NCI-H1092 (cell line): Measurements from ENCODE around the gene MRPS18B.
"Not testable (repeated sequence)": the region's sequence is repeated elsewhere in the genome, so short reads cannot be mapped to it uniquely, and the experiment has no call there.

Experiments
- DNase-seq: peaks from one replicate; lab custom pipeline; 2025; lab: John Stamatoyannopoulos, UW

The MRPS18B gene

DNA sequence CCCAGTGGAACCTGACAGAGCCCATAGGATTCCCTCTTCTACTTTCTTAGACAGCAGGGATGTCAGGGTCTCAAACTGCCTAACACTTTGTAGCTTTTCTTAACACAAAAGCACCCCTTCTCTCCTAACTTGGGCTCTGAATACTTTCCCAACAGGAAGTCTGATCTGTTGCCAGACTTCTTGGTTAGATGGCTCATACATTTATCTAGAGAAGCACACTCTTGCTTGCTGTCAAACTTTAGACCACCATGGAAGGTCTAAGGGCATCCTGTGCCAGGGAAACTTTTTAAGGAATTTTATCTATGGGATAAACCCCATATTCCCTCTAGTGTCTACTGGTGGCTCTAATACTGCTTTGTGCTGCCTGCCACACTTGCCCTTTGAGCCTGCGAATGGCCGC is 26.0 kb downstream of the MRPS18B start:
- no peak for DNase-seq

- DNase-seq: no peak
Observed at GRCh38 chr6:30644769-30645168, 27.1 kb downstream of the MRPS18B start.

GRCh38 chr6:30645989-30646388 is 28.3 kb downstream of the MRPS18B start:
- DNase-seq: no peak

- DNase-seq: peak; percentile 84
Observed at GRCh38 chr6:30646450-30647241, 29.0 kb downstream of the MRPS18B start, which contains the start of gene C6orf136. C6orf136 (plus strand) TSS chr6:30647133; CDS start chr6:30647232, 99 bp downstream.

- peak; percentile 70 for DNase-seq
Observed at GRCh38 chr6:30647242-30648116, 29.8 kb downstream of the MRPS18B start.

DNA sequence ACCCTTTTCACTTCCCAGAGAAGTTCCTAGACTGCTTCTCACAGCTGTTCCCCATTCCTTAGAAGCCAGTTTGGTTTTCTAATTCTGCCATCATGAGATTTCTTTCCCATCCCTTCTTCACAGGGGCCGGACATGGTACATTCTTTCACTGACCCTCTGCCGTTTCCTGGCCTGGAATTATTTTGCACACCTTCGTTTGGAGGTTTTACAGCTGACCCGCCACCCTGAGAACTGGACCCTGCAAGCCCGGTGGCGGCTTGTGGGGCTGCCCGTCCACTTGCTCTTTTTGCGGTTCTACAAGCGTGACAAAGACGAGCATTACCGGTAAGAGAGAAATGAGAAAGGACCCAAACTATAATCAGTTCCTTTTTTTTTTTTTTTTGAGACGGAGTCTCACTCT is 33.5 kb downstream of the MRPS18B start:
- DNase-seq: no peak

GRCh38 chr6:30654798-30655742 is 37.4 kb downstream of the MRPS18B start:
- DNase-seq: no peak

DNA sequence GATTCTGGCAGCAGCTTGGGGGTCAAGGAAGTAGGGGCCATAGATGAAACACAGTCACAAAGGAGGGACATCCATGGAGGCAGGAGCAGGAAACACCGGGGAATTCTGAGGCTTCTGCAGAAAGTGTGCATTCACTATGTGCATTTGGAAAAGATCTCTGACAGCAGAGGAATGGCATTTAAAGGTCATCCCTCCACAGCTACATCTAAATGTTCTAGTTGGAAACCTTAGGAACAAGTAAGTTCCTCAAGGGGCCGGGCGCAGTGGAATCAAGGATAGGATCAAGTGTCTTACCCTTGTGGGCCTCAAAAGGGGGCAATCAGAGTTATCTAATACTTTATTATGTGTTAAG is 38.1 kb downstream of the MRPS18B start:
- no peak for DNase-seq

DNA sequence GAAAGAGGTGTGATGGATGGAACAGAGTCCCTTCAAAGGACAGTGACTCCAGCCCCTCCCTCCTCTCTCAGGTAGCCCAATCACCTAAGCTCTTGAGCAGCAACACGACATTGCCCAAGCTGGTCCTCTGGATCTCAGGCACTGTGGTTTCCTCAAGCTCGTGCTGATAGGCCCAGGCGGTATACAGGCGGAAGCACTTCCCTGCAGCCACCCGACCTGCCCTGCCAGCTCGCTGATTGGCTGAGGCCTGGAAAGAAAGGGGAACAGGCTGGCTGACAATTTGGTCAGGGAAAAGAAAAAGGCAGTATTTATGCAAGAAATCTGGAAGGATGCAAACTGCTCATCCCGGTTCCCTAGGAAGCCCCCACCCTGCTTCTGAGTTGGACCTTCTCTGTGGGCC is 38.9 kb downstream of the MRPS18B start:
- DNase-seq: no peak

- DNase-seq: no peak
Observed at GRCh38 chr6:30657454-30657853, 39.8 kb downstream of the MRPS18B start.

DNA sequence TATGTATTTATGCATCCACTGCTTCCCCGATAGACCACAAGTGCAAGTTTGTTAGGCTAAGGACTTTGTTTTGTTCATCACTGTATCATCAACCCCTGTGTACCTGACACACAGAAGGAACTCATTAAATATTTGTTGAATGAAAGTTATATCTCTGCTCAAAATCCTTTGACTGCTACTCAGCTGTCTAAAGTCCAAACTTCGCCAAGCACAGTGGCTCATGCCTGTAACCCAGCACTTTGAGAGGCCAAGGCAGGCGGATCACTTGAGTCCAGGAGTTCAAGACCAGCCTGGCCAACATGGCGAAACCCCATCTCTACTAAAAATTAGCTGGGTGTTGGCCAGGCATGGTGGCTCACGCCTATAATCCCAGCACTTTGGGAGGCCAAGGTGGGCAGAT is 40.3 kb downstream of the MRPS18B start:
- DNase-seq: not testable (repeated sequence)

DNA sequence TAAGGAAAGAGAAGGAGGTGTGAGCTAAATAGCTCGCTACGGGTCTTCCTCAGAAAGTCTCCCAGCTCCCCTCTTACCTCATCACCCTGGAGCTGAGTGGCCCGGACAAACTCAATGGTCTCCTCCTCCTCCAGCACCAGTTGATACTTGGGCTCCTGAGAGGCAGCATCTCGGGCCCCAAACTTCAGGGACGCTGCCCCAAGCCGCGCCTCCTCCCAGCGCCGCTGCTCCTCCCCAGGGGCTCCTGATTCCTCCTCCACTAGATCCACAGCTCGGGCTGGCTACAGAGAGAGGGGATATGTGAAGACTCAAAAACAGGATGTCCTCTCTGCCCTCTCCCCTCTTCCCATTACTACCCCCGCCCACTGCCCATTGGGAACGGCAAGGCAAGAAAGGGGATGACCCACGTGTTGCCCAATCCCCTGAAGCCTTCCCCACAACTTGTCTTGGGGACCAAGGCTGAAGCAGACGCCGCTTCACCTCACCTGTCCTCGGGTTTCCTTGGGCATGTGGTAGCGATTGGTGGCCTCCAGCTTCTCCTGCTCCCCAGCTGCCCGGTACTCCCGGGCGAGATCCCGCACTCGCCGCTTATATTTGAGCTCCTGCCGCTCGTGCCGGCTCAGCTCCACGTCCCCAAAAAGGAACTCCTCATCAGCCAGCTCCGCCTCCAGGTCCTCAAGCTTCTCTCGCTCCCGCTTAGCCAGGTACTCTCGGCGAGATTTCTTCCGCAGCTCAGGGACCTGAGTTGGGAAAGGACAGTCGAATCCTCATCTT is 47.5 kb downstream of the MRPS18B start:
- no peak for DNase-seq

- not testable (repeated sequence) for DNase-seq
Observed at GRCh38 chr6:30666300-30666699, 48.7 kb downstream of the MRPS18B start.

DNA sequence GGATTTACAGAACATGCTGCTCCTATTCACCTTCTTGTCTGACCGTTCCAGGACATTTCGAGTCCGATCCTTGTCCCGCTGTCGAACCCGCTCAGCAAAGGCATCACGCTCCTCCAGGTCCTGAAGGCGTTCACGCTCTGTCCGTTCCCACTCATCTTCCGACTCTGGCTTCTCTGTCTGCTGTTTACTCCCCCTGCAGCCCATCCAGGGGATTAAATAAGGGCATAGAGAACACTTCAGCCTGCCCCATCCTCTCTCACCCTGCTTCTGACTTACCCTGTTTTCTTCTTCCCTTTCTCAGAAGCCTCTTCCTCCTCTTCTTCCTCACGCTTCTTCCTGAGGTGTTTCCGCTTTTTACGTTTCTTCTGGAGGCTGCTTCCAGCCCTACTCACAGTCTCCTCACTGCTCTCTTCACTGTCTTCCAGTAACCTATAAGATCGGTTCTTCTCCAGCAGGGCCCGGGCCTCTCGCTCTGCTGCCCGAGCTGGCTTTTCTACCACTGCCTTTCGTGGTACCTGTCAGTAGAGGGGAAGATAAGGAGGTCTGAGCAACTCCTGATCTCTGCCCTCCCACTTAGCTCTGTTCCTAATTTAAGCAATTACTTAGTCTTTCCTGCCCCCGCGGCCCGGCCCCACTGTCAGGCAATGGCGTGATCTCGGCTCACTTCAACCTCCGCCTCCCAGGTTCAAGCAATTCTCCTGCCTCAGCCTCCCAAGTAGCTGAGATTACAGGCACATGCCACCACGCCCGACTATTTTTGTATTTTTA is 53.3 kb downstream of the MRPS18B start:
- DNase-seq: no peak

- DNase-seq: peak; percentile 89
Observed at GRCh38 chr6:30672445-30673253, 55.0 kb downstream of the MRPS18B start, which contains the start of gene DHX16. DHX16 (minus strand) TSS chr6:30673006; CDS start chr6:30672841, 165 bp downstream.
